ENCODE results near the gene MAP9. TPM values are rescaled to one million over a fixed set of nuclear protein-coding genes. Genes with fewer than 3 reads are reported as not detected.
A peak's percentile ranks its signal among the peaks of the same experiment; 100 is the strongest.

MAP9 gene
- total RNA-seq, 1 experiment from 2014 or later, result 10.6 TPM

DNA sequence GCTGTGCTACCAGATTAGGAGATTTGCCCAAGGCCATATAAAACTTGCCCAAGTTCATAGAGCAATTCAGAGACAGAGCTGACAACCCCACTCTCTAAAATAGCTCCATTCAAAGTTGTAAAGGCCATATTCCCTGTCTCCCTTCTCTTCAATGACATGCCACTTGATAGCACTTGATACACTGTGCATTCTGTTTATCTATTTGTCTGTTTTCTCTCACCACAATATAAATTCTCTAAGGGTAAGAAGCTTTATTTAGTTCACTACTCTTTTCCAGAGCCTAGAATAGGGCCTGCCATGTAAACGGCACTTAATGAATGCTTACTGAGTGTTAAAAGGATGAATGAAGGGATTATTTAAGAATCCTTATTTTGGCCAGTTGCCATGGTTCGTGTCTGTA is 24.1 kb upstream of the MAP9 start:
- no peaks in the 10 kb centered on the region for H3K9me2 ChIP-seq (replicated peaks; ENCODE audit: low read length)
- no peaks in the 10 kb centered on the region for H3K9me3 ChIP-seq (ENCODE audit: low read length)
- no peaks in the 10 kb centered on the region for H3F3A ChIP-seq (ENCODE audit: low read length, unreplicated experiment)
- peaks cover 7% of the 10 kb centered on the region for H3K4me1 ChIP-seq (ENCODE audit: insufficient read depth, low read length)
- H3K4me2 ChIP-seq (ENCODE audit: low read length), result no peak overlapping the region
- intact Hi-C loops (cut with micrococcal nuclease), result no loop called here
- H3K79me2 ChIP-seq (ENCODE audit: low read length), result no peaks in the 10 kb centered on the region
- TF ChIP-seq, protein P1, sequence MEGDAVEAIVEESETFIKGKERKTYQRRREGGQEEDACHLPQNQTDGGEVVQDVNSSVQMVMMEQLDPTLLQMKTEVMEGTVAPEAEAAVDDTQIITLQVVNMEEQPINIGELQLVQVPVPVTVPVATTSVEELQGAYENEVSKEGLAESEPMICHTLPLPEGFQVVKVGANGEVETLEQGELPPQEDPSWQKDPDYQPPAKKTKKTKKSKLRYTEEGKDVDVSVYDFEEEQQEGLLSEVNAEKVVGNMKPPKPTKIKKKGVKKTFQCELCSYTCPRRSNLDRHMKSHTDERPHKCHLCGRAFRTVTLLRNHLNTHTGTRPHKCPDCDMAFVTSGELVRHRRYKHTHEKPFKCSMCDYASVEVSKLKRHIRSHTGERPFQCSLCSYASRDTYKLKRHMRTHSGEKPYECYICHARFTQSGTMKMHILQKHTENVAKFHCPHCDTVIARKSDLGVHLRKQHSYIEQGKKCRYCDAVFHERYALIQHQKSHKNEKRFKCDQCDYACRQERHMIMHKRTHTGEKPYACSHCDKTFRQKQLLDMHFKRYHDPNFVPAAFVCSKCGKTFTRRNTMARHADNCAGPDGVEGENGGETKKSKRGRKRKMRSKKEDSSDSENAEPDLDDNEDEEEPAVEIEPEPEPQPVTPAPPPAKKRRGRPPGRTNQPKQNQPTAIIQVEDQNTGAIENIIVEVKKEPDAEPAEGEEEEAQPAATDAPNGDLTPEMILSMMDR (conservative IDR thresholded peaks at IDR 0.05; ENCODE audit: low read depth, low read length), result no peak
- TF ChIP-seq EZH2phosphoT487 (IDR thresholded peaks at IDR 0.05; ENCODE audit: borderline replicate concordance, low read length) (no peak), EZH2 (IDR thresholded peaks at IDR 0.05; ENCODE audit: low read length, unreplicated experiment) (no peak)
- no peak for DNase-seq
- POLR2A ChIA-PET (ENCODE audit: unreplicated experiment), result no interaction called here
- no TSS peak for BruUV-seq (replicated peaks)
- no peaks in the 10 kb centered on the region for H3K27me3 ChIP-seq (ENCODE audit: low read length)
- CTCF ChIA-PET, result no interaction called here
- no peaks in the 10 kb centered on the region for H4K20me1 ChIP-seq (ENCODE audit: low read length)
- no peak overlapping the region for H3K9ac ChIP-seq (ENCODE audit: low read length)
- H3K36me3 ChIP-seq (ENCODE audit: low read depth, low read length), result no peaks in the 10 kb centered on the region
- H3K4me3 ChIP-seq (ENCODE audit: low read length), result no peak overlapping the region
- H2AFZ ChIP-seq (ENCODE audit: low read length), result no peak overlapping the region
- no peak overlapping the region for H3K27ac ChIP-seq (ENCODE audit: low read length)
- ATAC-seq, result no peak

- H2AFZ ChIP-seq (ENCODE audit: low read length), result no peak overlapping the region
- no peak overlapping the region for H3K4me3 ChIP-seq (ENCODE audit: low read length)
- H3K36me3 ChIP-seq (ENCODE audit: low read depth, low read length), result no peaks in the 10 kb centered on the region
- H3K4me1 ChIP-seq (ENCODE audit: insufficient read depth, low read length), result peaks cover 3% of the 10 kb centered on the region
- no peak overlapping the region for H3K27ac ChIP-seq (ENCODE audit: low read length)
- no peaks in the 10 kb centered on the region for H4K20me1 ChIP-seq (ENCODE audit: low read length)
- TF ChIP-seq, protein P1 (conservative IDR thresholded peaks at IDR 0.05; ENCODE audit: low read depth, low read length), result no peak
- TF ChIP-seq EZH2phosphoT487 (IDR thresholded peaks at IDR 0.05; ENCODE audit: borderline replicate concordance, low read length) (no peak), EZH2 (IDR thresholded peaks at IDR 0.05; ENCODE audit: low read length, unreplicated experiment) (no peak)
- intact Hi-C loops (cut with micrococcal nuclease), result no loop called here
- DNase-seq (no peak), ATAC-seq (no peak)
- H3K9me2 ChIP-seq (replicated peaks; ENCODE audit: low read length), result no peaks in the 10 kb centered on the region
- H3K9ac ChIP-seq (ENCODE audit: low read length), result no peak overlapping the region
- no peaks in the 10 kb centered on the region for H3K79me2 ChIP-seq (ENCODE audit: low read length)
- no peak overlapping the region for H3K4me2 ChIP-seq (ENCODE audit: low read length)
- POLR2A ChIA-PET (ENCODE audit: unreplicated experiment), result no interaction called here
- BruUV-seq (replicated peaks), result no TSS peak
- CTCF ChIA-PET, result no interaction called here
- no peaks in the 10 kb centered on the region for H3F3A ChIP-seq (ENCODE audit: low read length, unreplicated experiment)
- no peaks in the 10 kb centered on the region for H3K27me3 ChIP-seq (ENCODE audit: low read length)
- no peaks in the 10 kb centered on the region for H3K9me3 ChIP-seq (ENCODE audit: low read length)
Observed at GRCh38 chr4:155399974-155400697, 23.4 kb upstream of the MAP9 start.

GRCh38 chr4:155392481-155393184 is 15.9 kb upstream of the MAP9 start:
- CTCF ChIA-PET, result no interaction called here

More at GRCh38 chr4:155392481-155393184, 15.9 kb upstream of the MAP9 start:
- Histone ChIP-seq H3K4me2 (ENCODE audit: low read length) (peak overlapping the region; percentile 81), H3K79me2 (ENCODE audit: low read length) (no peaks in the 10 kb centered on the region), H3K4me1 (ENCODE audit: insufficient read depth, low read length) (peaks cover 20% of the 10 kb centered on the region), H3K9ac (ENCODE audit: low read length) (peak overlapping the region; percentile 56), H3F3A (ENCODE audit: low read length, unreplicated experiment) (no peaks in the 10 kb centered on the region), H3K4me3 (ENCODE audit: low read length) (peak overlapping the region; percentile 49; the same call in 1 of the 2 replicates), H3K9me2 (replicated peaks; ENCODE audit: low read length) (no peaks in the 10 kb centered on the region), H2AFZ (ENCODE audit: low read length) (peak overlapping the region; percentile 74), H3K36me3 (ENCODE audit: low read depth, low read length) (no peaks in the 10 kb centered on the region), H3K27ac (ENCODE audit: low read length) (peak overlapping the region; percentile 92), H4K20me1 (ENCODE audit: low read length) (no peaks in the 10 kb centered on the region), H3K27me3 (ENCODE audit: low read length) (no peaks in the 10 kb centered on the region), H3K9me3 (ENCODE audit: low read length) (no peaks in the 10 kb centered on the region)
- intact Hi-C loops (cut with micrococcal nuclease), result no loop called here
- peak; percentile 88 for ATAC-seq
- TF ChIP-seq EZH2 (IDR thresholded peaks at IDR 0.05; ENCODE audit: low read length, unreplicated experiment), result no peak
- TF ChIP-seq, protein P1 (conservative IDR thresholded peaks at IDR 0.05; ENCODE audit: low read depth, low read length), result no peak
- no peak for TF ChIP-seq EZH2phosphoT487 (IDR thresholded peaks at IDR 0.05; ENCODE audit: borderline replicate concordance, low read length)
- no TSS peak for BruUV-seq (replicated peaks)
- POLR2A ChIA-PET (ENCODE audit: unreplicated experiment), result interaction anchor here (0.5 kb wide), 1 partner anchor 560 kb away, joined by 4 read pairs; no protein-coding TSS in a partner anchor
- peak; percentile 86 for DNase-seq
